ENCODE data around the gene ST6GAL2.

Gene ST6GAL2

GRCh38 chr2:106863387-106863786 lies 22.6 kb downstream of the ST6GAL2 start:
- no peak for DNase-seq (ENCODE audit: low read depth)

DNA sequence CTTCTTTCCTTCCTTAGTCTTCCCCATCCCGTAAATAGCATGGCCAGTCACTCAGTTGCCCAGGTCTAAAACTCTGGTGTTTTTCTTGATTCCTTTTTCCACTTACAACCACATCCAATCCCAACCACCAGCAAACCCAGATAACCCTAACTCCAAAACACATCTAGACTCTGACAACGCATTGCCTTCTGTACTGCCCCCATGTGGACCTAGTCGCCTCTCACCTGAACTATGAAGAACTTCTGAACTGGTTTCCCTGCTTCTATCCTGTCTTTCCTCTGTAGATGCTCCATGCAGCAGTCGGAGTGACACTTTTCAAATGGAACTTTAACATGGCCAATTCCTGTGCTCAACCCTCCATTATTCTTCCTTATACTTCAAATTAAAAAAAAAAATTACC lies 26.5 kb downstream of the ST6GAL2 start:
- no peak for DNase-seq (ENCODE audit: low read depth)

DNA sequence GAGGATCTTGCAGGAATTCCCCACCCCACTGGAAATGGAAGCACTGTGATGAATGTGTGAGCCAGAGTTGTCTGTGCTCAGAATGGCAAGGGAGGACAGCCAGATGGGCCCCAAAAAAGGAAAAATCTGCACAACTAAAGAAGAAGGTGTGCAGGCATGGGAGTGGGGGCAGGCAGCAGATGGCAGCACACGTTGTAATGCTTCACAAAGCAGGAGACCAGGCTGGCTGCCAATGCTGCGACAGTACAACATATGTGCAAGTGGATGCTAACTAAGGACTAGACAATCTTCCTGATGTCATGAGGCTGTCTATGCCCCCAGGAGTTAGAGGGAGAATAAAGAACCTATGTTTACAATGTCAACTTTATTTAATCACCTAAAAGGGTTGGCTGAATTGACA lies 27.2 kb downstream of the ST6GAL2 start:
- no peak for DNase-seq (ENCODE audit: low read depth)

DNA sequence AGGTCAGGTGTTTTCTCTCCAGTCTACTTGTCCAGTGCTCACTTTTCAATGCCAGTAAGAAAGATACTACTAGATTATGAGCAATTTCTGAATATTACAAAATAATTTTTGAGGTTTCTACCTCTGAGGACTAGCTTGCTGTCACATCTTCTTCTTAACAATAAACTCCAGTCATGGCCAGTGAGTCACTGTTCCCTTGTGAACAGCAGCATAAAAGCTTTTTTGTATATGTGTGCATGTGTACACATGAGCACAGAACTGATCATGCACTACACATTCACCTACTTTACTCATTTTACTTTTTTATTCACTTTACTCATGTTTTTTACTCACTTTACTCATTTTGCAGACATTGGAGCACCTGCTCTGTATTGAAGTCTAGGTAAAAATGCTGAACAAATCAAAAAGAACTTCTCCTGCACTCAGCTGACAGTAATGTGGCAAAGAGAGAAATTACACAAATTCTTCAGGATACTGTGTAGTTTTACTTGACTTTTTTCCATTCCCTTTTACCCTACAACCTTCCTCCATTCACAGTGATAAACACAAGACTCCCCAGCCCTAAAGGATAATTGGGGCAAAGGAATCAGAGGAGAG lies 28.0 kb downstream of the ST6GAL2 start:
- no peak for DNase-seq (ENCODE audit: low read depth)

DNA sequence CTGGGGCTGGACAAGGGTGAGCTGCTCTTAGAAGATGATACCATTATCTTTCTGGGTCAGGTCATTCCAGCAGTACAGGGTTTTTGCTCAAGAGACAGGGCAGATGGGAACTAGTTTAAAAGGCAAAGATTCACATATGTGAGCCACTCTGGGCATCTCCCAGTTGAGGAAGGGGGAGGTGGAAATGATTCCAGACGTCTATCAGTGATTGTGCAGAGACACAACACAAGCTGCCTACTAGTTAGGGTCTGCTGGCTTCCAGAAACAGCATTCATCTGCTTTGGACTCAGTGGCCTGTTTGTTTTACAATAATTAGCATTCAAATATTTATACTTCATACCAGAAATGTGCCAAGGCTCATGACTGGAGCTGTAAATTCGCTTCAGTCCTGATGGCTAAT lies 32.3 kb downstream of the ST6GAL2 start:
- DNase-seq (ENCODE audit: low read depth) = no peak

DNA sequence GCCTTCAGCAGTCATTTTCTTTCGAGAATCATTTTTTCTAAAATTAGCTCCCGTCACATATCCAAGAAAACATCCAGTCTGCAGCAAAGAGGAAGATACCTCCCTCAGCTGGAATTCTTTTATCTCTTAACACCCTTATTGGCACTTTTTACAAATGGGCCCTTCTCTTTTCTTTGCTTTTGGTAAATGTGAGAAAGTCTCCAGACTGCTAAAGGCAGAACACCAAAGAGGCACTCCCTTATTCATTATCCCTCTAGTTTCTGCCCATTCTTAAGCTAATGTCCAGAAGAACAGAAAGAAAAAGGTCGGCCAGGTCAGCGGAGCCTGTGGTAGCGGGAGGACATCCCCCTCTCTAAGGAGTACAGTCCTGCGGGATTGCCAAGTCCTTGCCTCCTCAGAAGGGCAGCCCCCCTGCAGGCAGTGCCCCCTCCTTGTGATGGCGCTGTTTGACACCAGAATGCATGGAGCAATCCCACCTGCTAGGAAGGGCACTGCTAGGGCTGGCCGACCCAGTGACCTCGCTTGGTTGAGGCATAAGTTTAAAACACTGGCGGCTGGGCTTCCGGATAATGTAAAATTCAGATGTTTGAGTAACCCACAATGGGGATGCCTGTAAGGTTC lies 34.0 kb downstream of the ST6GAL2 start:
- no peak for DNase-seq (ENCODE audit: low read depth)

- no peak for DNase-seq (ENCODE audit: low read depth)
Observed at GRCh38 chr2:106851087-106851874, 34.7 kb downstream of the ST6GAL2 start.

GRCh38 chr2:106849253-106849652 lies 36.7 kb downstream of the ST6GAL2 start:
- no peak for DNase-seq (ENCODE audit: low read depth)

DNA sequence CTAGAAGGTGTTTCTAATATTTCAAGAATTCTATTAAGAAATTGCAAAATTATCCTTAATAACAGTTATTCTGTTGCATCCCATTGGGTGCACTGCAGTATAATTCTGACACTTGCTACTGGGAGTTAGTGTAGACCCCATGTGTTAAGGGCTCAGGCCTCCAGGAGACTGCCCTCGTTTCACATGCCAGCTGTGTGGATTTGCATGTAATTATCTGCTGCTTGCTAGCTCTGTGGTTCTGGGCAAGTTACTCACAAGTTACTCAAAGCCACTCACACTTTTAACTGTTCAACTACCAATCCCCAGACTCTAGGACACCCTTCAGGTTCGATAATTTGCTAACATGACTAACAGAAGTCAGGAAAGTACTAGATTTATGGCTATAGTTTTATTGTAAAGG lies 38.6 kb downstream of the ST6GAL2 start:
- DNase-seq (ENCODE audit: low read depth) = no peak

DNA sequence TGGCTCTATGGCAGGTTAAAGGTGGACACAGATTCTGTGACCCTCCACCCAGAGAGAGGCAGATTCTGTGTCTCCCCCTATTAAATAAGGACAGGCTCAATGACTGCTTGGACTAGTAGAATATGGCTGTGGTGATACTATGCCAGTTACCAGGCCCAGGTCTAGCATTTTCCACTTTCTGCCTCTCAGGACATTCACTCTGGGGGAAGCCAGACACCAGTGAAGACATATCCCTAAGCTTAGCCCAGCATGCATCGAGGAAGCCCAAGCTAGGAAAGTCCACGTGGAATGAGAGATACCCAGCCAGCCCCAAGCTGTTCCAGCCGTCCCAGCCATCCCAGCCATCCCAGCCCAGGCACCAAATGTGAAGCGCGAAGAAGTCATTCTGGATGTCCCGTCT lies 40.3 kb downstream of the ST6GAL2 start:
- DNase-seq (ENCODE audit: low read depth) = no peak

- DNase-seq (ENCODE audit: low read depth) = no peak
Observed at GRCh38 chr2:106843910-106844250, 42.1 kb downstream of the ST6GAL2 start.

DNA sequence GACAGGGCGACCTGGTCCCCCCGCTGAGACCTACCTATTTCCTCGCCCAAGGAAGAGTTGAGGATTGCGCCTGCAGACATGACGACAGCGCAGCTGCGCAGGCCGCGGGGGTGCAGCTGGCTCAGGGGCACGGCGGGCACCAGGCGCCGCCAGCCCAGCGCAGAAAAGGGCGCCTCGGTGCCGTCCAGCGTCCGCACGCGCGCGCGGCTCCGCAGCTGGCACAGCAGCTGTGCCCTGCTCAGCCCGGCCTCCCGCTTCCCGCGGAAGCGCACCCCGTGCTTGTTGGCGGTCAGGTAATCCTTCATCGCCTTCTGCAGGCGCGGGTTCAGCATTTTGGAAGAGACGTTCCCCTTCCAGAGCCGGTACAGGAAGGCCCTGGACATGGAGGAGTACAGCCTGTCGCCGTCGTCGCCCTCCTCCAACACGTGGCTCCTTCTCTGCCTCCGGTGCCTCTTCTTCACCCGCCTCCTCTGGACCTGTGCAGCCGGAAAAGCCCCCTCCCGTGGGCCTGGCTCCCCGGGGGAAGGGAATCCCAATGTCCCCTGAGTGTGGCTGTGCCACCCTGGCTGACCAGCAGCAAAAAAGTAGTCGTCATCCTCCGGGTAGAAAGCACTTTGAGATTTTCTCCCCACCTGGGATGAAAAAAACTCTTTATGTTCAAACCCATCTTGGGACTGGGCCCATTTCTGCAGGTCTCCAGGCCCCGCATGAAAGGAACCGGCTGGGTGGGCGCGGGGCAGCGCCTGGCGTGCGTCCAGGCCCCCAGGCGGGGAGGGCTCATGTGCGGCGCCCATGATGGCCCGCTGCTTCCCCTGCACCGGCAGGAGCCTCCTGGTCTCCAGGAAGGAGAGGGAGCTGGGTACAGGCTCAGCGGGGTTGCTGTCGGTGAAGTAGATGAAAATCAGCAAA lies 42.7 kb downstream of the ST6GAL2 start:
- no peak for DNase-seq (ENCODE audit: low read depth)

DNA sequence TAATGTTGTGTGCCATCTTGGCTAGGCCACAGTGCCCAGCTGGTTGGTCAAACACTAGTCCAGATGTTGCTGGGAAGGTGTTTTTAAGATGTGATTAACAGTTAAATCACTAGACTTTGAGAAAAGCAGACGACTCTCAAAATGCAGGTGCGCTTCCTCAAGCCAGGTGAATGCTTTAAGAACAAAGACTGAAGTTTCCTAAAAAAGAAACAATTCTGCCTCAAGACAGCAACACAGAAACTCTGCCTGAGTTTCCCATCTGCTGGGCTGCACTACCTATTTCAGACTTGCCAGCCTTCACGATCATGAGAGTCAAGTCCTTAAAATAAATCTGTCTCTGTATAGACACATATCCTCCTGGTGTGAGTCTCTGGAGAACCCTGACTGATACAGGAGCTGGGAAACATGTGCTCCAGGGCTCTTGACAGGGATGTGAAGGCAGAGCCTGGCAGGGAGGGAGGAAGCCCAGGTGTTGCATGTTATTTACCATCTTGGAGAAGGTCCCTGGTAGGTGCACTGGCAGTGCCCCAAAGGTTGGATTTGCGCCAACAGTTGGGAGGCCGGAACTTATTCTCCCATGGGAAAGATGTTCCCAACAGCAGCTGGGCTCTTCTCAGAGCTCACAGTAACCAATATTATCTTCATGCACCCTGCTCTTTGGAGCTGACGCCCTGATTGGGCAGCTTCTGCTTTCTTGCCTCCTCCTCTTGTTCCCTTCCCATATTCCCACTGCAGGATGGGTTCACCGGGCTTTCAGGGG lies 43.9 kb downstream of the ST6GAL2 start:
- DNase-seq (ENCODE audit: low read depth) = no peak

GRCh38 chr2:106840818-106841217 lies 45.1 kb downstream of the ST6GAL2 start:
- no peak for DNase-seq (ENCODE audit: low read depth)

DNA sequence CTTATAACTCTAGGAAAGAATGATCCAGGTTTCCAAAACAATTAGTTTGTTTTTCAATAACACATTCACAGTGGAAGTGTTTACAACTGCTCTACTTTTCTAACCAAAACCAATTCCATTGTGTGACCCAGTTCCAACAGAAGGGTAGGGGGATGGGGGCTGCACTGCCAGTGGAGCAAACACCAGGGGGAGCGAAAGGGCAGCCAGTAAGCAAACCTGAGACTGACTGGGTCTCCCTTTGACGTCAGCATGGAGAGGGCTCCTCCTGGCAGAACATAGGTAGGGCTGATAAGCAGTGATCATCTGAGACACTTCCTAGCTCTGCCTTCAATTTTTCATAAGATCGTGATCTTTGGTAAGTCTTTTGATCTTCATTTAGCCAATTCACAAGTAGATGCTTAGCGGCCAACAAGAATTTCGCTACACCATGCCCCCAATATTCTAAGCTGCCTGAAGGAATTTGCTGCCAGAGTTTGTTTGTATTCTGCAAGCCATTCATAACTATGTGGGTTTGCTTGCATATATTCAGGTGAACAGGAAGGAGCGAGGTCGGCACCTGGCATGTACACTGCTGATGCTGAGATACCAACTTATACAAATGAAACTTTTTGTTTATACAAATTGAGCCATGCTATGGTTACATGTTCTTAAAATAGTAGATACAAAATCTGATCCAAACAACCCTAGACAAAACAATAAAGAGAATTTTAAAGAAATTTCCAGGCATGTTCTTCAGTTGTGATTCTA lies 45.9 kb downstream of the ST6GAL2 start:
- no peak for DNase-seq (ENCODE audit: low read depth)

GRCh38 chr2:106833256-106833655 lies 52.7 kb downstream of the ST6GAL2 start:
- no peak for DNase-seq (ENCODE audit: low read depth)

DNA sequence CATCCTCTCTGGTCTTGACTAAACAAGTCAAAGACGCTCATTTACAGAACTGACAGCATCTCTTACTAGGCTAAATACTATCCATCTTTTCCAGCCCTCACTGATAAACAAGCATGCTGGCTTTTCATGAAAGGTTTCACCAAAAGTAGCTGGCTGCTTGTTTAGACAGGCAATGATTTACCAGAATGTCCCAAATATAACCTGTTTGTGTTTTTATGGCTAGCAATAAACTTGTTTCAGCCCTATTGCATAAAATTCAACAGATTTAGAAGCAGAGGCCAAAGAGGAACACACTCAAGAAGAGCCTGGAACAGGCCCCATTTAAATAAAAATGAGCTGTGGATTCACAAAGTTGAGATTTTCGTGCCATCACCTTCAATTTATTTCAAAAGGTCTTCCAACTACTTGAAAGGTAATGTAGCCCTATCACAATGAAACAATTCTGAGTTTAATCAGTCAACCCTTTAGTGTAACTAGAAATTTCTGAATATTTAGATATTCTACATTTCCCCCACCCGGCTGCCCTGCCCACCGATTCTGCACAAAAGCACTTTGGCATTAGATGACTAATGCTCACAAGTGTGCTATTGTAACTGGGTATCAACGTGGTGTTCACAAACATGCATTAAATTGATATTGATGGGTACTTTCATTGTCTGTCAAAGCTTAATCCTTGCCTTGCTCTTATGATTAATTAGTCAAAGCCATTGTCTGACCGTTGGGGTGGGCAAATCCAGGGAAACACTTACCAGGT lies 54.0 kb downstream of the ST6GAL2 start:
- DNase-seq (ENCODE audit: low read depth) = no peak

DNA sequence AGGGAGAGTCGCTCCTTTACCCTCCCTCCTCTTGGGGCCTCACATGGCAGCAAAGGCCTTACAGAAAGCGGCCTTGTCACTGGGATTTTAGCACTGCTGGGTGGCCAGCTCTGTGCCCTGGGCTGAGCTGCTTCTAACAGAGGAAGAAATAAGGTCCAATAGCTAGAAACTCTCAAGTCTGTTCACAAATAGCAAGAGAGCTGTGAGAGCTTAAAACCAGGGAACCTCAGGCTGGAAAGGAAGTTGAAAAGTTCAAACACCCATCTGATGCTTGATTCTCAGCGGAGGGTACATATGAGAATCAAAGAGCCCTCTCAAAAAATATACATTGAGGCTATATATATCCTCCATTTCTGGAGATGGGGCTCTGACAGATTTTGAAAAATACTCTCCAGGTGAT lies 54.7 kb downstream of the ST6GAL2 start:
- DNase-seq (ENCODE audit: low read depth) = no peak

GRCh38 chr2:106830191-106830590 lies 55.8 kb downstream of the ST6GAL2 start:
- DNase-seq (ENCODE audit: low read depth) = no peak

GRCh38 chr2:106828119-106828518 lies 57.8 kb downstream of the ST6GAL2 start:
- no peak for DNase-seq (ENCODE audit: low read depth)
